Stimulated activated CD8-positive, alpha-beta memory T cell treated with anti-CD3 and anti-CD28 coated beads, Interleukin-4, amount 100 ng/mL, for 1 hour (primary cell): Measurements from ENCODE around the gene MYO7B.

Experiments
- DNase-seq, 2 donors: peaks; one replicate each; pipeline ENCODE4 v3.0.0-alpha.2; 2020; ENCODE audit warnings: low read depth in 2 of 2, low spot score in 1 of 2

Gene MYO7B

GRCh38 chr2:127572841-127573240 is 37.4 kb downstream of the MYO7B start:
- no peak for DNase-seq

DNA sequence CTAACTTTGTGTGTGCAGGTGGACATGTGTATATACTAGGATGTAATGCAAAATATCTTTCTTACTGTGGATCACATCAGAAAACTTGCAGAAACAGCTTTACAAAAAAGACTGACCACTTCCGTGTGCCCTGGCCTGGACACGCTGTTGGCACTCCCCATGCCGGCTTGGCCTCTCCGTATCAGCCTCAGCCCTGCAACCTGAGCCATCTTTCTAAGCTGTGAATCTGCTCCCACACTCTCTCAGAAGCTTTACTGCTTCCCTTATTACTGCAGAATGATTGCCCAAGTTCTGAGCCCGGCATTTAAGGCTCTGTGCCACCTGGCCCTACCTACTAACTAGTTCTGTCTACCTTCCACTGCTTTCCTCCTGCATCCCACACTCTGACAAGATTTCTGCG is 37.8 kb downstream of the MYO7B start:
- no peak for DNase-seq

- DNase-seq = no peak
Measured at GRCh38 chr2:127573771-127574170, 38.3 kb downstream of the MYO7B start.

- no peak for DNase-seq
Measured at GRCh38 chr2:127574656-127575055, 39.2 kb downstream of the MYO7B start.

- no peak for DNase-seq
Measured at GRCh38 chr2:127575185-127575765, 39.8 kb downstream of the MYO7B start.

DNA sequence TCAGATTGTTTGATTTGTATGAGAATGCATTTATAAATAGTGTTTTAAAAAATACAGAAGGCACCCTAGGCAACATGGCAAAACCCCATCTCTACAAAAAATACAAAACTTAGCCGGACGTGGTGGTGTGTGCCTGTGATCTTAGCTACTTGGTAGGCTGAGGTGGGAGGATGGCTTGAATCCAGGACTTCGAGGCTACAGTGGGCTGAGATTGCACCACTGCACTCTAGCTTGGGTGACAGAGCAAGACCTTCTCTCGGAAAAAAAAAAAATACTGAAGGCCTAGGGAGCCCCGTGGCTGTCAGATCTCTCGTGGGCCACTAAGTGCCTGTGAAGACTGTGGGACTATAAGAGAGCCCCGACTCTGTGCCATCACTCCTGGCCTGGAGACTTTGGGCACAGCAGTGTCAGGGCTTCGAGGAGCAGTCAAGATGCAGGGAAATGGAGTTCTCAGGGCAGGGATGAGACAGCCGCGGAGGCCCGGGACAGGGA is 40.5 kb downstream of the MYO7B start:
- no peak for DNase-seq

DNA sequence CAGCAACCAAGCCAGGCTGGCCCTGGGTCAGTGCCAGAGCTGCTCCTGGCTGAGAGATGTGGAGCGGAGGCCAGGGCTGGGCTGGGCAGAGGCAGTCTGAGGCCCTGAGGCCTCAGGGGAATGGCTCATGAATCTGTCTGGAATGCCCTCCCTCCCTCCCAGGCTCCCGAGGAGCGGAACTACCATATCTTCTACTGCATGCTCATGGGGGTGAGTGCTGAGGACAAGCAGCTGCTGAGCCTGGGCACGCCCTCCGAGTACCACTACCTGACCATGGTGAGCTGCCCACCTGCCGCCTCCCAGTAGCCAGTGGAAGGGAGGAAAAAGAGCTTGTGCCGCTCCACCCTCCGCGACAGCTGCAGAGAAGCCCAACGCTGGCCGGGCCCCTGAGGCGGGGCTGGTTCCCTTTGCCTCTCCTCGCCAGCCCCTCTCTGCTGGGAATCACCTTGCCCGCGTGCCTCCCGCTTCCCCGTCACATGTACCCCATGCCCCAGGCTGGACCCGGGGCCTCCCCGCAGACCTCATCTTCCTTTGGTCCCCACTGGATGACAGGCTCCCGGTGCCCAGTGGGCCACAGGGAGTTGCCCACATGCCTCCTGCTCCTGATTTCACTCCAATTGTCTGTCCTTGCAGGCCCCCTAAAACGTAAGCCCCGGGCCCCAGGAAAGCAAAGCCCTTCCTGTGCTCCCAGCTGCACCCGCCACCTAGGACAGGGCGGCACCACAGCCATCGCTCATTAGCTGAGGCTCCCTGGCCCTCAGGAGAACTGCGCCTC is 41.1 kb downstream of the MYO7B start:
- no peak for DNase-seq

DNA sequence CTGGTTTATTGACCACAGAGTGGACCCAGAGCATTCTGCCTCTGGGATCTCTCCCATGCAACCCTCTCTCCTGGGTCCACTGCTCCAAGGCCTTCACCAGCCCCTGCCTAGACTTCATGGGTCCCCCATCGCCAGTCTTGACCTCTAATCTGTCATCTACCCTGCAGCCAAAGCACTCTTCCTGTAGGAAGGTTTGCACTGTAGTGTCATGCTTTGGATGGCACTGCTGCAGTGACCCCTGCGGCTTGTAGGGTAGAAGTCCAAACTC is 41.7 kb downstream of the MYO7B start:
- DNase-seq = no peak

DNA sequence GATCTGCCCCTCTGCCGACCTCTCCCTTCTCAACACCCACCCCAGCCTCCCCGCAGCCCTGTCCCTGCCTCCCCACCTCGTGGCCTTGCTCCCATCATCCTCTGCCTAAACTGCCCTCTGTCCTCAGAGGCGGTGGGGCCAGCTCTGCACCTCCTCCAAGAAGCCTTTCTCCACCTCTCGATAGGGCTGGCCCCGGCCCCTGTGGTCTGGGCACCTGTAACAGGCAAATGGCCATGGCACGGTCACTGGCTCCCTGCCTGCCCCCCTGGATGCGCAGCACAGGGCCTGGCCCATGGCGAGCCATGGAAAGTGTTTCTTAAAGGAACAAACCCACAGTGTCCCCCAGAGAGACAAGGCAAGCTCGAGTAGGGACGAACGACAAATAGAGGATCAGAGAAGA is 42.0 kb downstream of the MYO7B start:
- no peak for DNase-seq

- no peak for DNase-seq
Measured at GRCh38 chr2:127577973-127578372, 42.5 kb downstream of the MYO7B start.

DNA sequence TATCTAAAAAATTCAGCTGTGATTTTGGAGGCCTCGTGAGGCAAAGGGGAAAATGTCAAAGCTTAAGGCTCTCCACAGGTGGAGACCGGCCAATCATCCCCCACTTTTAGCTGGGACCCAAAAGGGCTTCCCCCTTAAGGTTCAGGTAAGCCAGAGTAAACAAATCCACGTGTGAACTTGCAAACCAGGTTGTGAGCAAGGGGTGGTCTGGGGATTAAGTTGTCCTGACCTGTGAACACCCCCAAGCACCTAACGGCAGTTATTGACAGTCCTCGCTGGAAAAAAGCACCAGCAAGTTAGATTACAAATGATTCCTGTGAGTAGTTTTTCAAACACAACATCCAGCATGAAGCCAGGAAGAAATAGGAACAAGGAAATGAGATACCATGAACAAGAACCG is 42.9 kb downstream of the MYO7B start:
- DNase-seq = no peak

DNA sequence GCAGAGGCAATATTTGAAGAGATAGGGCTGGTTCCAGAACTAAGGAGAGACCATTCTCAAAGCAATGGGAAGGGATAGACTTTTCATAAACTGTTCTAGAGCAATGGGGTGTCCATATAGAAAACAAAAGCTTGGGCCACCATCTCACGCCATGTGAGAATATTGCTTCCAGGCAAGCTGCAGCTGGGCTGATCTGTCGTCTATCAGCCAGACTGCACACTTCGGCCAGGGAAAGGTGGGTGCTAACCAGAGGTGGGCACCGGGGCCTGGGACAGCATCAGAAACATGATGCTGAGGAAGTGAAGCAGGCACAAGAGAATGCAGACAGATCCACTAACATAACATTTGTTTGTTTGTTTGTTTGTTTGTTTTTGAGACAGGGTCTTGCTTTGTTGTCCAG is 43.7 kb downstream of the MYO7B start:
- DNase-seq = no peak

GRCh38 chr2:127580167-127581049 is 44.9 kb downstream of the MYO7B start:
- DNase-seq = no peak

DNA sequence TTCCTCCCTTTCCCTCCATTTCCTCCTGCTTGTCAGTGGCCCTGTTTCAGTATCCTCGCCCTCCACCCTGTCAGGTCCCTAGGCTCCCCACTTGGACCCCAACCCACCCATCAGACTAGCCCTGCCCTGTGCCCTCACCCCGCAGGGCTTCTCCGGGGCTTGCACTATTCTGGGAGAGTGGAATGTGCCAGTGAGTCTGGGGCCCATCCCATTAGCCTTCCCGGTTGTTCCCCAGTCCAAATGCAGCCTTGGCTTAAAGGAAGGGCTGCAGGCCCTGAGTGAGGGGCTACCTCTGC is 45.5 kb downstream of the MYO7B start:
- DNase-seq = no peak

DNA sequence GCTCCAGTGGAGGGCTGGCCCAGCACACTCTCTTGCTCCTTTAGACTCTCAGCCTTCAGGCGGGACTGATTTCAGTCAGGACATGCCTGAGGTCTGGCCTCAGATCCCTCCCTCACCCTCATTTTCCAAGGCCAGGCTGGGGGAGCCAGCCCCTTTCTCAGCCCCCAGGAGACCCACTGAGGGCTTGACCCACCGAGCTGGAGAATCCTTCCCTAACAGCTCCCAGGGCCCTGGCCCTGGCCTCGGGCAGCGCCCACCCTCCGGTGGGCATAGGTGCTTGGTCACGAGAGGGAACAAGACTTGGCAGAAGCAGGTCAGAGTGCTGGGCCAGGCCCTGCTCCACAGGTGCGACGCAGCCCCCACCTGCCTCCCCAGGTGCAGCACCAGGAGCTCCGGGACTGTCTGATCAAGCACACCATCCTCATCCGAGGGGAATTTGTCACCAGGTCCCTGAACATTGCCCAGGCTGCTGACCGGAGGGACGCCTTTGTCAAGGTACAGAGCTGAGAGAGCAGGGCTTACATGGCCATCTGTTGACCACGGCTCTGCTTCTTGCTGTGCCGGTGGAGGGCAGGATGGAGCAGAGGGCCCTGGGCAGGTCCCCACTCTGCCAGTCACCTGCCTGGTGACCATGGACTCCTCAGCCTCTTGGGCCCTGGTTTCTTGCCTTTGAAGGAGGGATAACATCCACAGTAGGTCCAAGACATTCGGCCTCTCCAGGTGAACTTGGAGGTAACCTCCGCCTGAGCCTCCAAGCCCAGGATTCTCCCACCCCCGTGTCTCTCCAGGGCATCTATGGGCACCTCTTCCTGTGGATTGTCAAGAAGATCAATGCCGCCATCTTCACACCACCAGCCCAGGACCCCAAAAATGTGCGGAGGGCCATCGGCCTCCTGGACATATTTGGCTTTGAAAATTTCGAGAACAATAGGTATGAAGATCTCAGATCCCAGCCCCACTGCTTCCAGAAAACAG is 46.3 kb downstream of the MYO7B start:
- no peak for DNase-seq

- no peak for DNase-seq
Measured at GRCh38 chr2:127582863-127583861, 47.7 kb downstream of the MYO7B start.

DNA sequence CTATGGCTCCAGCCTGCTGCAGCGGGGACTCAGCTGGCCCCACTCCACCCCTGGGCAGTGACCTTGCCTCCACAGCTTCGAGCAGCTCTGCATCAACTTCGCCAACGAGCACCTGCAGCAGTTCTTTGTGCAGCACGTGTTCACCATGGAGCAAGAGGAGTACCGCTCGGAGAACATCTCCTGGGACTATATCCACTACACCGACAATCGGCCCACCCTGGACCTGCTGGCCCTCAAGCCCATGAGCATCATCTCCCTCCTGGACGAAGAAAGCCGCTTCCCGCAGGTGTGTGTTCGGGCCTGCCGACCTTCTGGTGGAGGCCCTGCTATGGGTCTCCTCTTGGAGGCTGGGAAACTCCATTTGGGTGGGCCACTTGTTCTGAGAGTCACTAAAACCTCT is 48.6 kb downstream of the MYO7B start:
- DNase-seq = no peak

DNA sequence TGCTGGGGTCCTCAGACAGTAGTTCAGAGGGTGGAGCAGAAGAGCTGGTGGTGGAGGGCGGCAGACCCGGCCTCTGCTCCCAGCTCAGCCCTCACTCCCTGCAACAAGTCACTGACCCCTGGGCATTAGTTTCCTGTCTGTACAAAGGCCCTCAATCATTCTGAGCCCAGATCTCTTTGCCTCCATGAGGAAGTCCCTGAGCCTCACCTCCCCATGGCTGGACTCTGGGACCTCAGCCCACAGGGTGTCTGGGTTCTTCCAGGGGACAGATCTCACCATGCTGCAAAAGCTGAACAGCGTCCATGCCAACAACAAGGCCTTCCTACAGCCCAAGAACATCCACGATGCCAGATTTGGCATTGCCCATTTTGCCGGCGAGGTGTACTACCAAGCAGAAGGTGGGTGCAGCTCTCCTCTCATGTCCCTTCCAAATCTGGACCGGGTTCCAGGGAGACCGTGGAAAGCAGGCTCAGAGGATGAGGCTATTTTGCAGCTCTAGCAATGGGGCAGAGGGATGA is 49.1 kb downstream of the MYO7B start:
- DNase-seq = no peak

DNA sequence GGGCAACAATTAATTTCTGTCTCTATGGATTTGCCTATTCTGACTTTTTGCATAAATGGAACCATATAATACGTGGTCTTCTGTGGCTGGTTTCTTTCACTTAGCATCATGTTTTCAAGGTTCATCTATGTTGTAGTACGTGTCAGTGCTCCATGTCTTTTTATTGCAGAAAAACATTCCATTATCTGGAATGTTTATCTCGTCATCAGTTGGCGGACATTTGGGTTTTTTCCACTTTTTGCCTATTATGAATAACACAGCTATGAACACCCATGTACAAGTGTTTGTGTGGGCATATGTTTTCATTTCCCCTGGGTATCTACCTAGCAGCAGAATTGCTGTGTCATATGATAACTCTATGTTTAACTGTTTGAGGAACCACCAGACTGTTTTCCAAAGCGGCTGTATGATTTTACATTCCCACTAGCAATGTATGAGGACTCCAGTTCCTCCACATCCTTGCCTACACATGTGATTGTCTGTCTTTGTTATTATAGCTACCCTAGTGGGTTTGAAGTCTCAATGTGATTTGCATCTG is 49.9 kb downstream of the MYO7B start:
- no peak for DNase-seq
